ENCODE measurements around the gene MRPL11. TPM values are rescaled to one million over a fixed set of nuclear protein-coding genes. Genes with fewer than 3 reads are reported as not detected.

The MRPL11 gene
- 73.6 and 93.1 TPM in 2 replicates for total RNA-seq

DNA sequence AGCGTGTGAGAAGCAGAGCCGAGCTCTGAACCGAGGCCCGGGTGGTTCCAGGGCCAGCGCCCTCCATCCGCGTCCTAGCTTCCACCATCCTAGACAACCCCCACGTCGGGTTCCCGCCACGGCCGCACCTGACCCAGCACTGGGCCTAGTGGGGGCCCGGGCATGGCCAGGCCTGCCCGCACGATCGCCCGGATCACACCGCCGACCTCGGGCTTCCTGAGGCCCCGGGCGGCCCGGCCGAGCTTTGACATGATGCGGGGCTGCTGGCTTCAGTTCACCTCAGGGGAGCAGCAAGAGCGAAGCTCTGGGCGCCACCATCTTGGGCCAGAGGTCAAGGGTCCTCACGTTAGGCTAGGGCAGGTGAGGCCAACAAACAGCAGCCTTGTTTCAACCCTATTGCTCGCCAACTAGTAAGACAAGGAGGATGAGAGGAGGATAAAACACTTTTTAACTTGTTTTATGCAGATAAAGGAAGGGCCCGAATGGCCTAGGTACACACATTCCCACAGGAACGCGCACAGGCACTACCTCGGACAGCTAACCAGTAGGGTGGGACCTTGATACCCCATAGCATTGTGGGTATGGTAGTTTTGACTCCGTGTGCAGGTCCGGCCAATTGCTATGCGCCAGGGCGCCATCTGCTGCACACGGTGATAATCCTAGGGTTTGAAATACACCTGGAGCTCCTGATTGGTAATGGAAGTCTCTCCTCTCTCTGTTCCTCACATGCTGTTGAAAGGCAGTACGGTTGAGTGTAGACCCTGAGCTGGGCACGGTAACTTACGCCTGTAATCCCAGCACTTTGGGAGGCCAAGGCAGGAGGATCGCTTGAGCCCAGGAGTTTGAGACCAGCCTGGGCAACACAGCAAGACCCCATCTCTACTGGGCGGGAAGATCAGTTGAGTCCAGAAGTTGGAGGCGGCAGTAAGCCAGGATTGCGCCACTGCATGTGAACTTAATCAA, at the start of gene MRPL11:
Gene MRPL11, minus strand, starts transcription at position 345 of the 963 bp plus-strand sequence. Its CDS starts 94 bp downstream, at position 251.

DNA sequence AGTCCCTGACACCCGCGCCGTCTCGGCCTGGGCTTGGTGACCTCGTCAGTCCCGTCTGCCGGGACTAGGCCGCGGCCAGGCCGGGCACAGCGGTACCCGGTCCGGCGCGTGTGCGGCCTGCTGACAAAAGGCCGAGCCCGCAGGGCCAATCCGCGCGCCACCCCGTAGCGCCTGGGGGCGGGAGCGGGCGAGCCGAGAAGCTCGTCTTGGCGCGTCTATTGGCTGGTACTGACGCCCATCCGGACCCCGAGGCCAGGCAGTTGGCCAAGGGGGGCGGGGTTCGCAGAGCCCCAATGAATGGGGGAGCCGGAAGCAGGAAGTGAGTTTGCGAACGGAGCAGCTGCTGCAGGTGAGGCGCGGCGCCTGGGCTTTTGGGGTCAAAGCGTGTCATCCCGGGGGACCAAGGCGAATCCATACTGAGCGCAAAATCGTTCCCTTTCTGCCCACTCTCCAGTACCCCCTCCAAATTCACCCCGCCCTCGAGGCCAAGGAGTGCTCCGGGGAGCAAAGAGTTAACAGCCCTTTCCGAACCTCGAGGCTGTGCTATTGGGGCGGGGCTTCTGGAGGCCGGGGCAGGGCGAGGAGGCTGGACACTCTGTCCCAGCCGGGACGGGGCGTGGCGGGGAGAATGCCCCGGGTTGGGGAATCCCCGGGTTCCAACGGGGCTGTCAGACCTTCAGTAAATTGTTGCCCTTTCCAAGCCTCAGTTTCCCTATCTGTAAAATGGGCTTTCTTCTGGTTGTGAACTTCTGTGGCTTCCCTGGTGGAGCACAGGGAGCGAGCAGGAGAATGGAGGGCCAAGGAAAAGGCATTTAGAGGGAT, 41.7 kb upstream of the MRPL11 start, which contains the start of gene DPP3:
Gene DPP3, plus strand, starts transcription at position 318 of the 822 bp plus-strand sequence. CDS start 1,767 bp downstream, outside the sequence.

GRCh38 chr11:66466225-66467033, 27.8 kb upstream of the MRPL11 start, which contains the start of gene PELI3:
PELI3 (plus strand) TSS chr11:66466905; CDS start chr11:66468129, 1,224 bp downstream.

GRCh38 chr11:66420671-66421476, 17.8 kb downstream of the MRPL11 start, which contains the start of gene NPAS4:
NPAS4 (plus strand) TSS chr11:66421035; CDS start chr11:66421180, 145 bp downstream.

Other genes starting within 250 kb of the MRPL11 start
- gene KLC2, start 181.1 kb downstream of the MRPL11 start, total RNA-seq, result 29.6 and 41.1 TPM in 2 replicates
- 161 and 170 TPM in 2 replicates for gene RAB1B, start 170.2 kb downstream of the MRPL11 start, total RNA-seq
- gene CNIH2, start 160.7 kb downstream of the MRPL11 start, total RNA-seq, result 0.11 TPM in 1 of 2 replicates, not detected in the other
- 148 and 150 TPM in 2 replicates for gene YIF1A, start 149.7 kb downstream of the MRPL11 start, total RNA-seq
- 0.31 TPM in 1 of 2 replicates, not detected in the other for gene TMEM151A, start 147.0 kb downstream of the MRPL11 start, total RNA-seq
- gene CD248, start 121.8 kb downstream of the MRPL11 start, total RNA-seq, result 0.47 and 1.3 TPM in 2 replicates
- gene RIN1, start 102.4 kb downstream of the MRPL11 start, total RNA-seq, result 71.5 and 99.2 TPM in 2 replicates
- 64.3 and 101 TPM in 2 replicates for gene BRMS1, start 93.7 kb downstream of the MRPL11 start, total RNA-seq
- 15.6 and 18.1 TPM in 2 replicates for gene B4GAT1, start 91.2 kb downstream of the MRPL11 start, total RNA-seq
- 3.1 and 6.2 TPM in 2 replicates for gene SLC29A2, start 67.1 kb downstream of the MRPL11 start, total RNA-seq
- gene NPAS4, start 17.8 kb downstream of the MRPL11 start, total RNA-seq, result not detected in 2 replicates
- 4.6 and 5.3 TPM in 2 replicates for gene PELI3, start 28.1 kb upstream of the MRPL11 start, total RNA-seq
- 68.5 and 69.8 TPM in 2 replicates for gene DPP3, start 41.6 kb upstream of the MRPL11 start, total RNA-seq
- gene BBS1, start 71.8 kb upstream of the MRPL11 start, total RNA-seq, result 11.6 and 18.0 TPM in 2 replicates
- 15.3 and 19.8 TPM in 2 replicates for gene ZDHHC24, start 107.2 kb upstream of the MRPL11 start, total RNA-seq
- not detected in 2 replicates for gene ACTN3, start 108.1 kb upstream of the MRPL11 start, total RNA-seq
- 3.9 and 5.0 TPM in 2 replicates for gene CTSF, start 129.8 kb upstream of the MRPL11 start, total RNA-seq
- gene CCDC87, start 154.2 kb upstream of the MRPL11 start, total RNA-seq, result under 0.01 and 0.19 TPM in 2 replicates
- 20.0 and 24.5 TPM in 2 replicates for gene CCS, start 154.3 kb upstream of the MRPL11 start, total RNA-seq
- gene RBM14, start 177.8 kb upstream of the MRPL11 start, total RNA-seq, result 28.5 and 54.3 TPM in 2 replicates
- gene RBM4, start 199.9 kb upstream of the MRPL11 start, total RNA-seq, result 79.7 and 80.4 TPM in 2 replicates
- gene RBM4B, start 239.0 kb upstream of the MRPL11 start, total RNA-seq, result 10.8 and 11.0 TPM in 2 replicates

Data from hair follicular keratinocyte (primary cell).